Retinal pigment epithelial cell (primary cell): ENCODE results near the gene AJM1.
A peak's percentile ranks its signal among the peaks of the same experiment; 100 is the strongest.

Experiments
- DNase-seq: peaks from one replicate; pipeline ENCODE4 v3.0.0-alpha.2; 2010; ENCODE audit warnings: low read depth
- H3K4me3 ChIP-seq: 2 replicates; pipeline ENCODE4 v1.5.1; 2011; ENCODE audit warnings: mild to moderate bottlenecking, low read length, control low read depth, moderate library complexity
- TF ChIP-seq, protein P1 (sequence below): conservative IDR thresholded peaks from 2 replicates; pipeline ENCODE4 v1.5.1; 2011; ENCODE audit warnings: low read depth, low read length, control low read depth, inconsistent platforms

The AJM1 gene

GRCh38 chr9:136857581-136858412 is 15.5 kb downstream of the AJM1 start:
- DNase-seq = no peak
- no peak overlapping the region for H3K4me3 ChIP-seq
- TF ChIP-seq, protein P1, sequence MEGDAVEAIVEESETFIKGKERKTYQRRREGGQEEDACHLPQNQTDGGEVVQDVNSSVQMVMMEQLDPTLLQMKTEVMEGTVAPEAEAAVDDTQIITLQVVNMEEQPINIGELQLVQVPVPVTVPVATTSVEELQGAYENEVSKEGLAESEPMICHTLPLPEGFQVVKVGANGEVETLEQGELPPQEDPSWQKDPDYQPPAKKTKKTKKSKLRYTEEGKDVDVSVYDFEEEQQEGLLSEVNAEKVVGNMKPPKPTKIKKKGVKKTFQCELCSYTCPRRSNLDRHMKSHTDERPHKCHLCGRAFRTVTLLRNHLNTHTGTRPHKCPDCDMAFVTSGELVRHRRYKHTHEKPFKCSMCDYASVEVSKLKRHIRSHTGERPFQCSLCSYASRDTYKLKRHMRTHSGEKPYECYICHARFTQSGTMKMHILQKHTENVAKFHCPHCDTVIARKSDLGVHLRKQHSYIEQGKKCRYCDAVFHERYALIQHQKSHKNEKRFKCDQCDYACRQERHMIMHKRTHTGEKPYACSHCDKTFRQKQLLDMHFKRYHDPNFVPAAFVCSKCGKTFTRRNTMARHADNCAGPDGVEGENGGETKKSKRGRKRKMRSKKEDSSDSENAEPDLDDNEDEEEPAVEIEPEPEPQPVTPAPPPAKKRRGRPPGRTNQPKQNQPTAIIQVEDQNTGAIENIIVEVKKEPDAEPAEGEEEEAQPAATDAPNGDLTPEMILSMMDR = no peak

GRCh38 chr9:136858452-136858843 is 16.2 kb downstream of the AJM1 start:
- no peak overlapping the region for H3K4me3 ChIP-seq
- DNase-seq = no peak
- TF ChIP-seq, protein P1 = no peak

GRCh38 chr9:136858844-136859757 is 16.8 kb downstream of the AJM1 start:
- TF ChIP-seq, protein P1 = no peak
- no peak overlapping the region for H3K4me3 ChIP-seq
- DNase-seq = peak; percentile 29

GRCh38 chr9:136860529-136860928 is 18.3 kb downstream of the AJM1 start:
- TF ChIP-seq, protein P1 = no peak
- no peak overlapping the region for H3K4me3 ChIP-seq
- DNase-seq = no peak

DNA sequence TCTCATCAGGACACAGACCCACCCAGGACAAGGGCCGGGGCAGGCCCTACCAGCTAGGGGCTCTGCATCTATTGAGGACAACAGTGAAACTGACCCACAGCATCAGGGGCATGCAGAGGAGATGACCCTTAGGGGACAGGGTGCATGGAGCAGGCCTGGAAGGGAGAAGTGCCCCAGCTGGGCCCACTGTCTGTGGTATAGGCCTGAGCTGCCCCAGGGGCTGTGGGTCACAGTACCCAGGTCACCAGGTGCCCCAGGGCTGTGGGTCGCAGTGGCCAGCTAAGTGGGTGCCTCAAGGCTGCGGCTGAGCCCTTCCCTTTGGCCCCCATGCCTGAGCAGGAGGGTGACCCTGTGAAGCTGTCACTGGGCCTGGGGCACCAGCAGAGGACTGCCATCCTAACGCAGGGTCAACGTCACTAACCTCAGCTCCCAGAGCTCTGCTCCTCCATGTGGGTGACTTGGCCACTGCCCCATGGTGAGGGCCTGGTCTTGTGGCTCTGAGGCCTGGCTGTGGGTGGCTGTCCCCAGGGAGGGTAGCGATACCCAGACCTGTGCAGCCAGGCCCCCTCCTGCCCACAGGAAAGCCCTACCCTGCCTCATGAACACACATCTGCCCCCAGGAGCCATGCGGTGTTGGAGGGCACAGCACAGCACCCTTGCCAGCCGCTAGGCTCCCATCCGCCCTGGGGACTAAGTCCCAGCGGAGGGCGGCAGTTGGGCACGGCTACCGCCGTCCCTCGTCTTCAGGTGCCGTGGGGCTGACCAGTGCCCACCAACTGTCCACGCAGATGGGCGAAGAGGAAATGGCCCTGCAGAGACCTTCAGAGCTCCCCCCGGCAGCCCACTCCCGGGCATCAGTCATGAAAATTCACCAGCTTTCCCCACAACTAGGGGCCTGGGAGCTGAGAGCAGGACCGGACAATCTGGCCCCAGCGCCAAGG is 18.9 kb downstream of the AJM1 start:
- no peak overlapping the region for H3K4me3 ChIP-seq
- no peak for DNase-seq
- TF ChIP-seq, protein P1 = no peak

DNA sequence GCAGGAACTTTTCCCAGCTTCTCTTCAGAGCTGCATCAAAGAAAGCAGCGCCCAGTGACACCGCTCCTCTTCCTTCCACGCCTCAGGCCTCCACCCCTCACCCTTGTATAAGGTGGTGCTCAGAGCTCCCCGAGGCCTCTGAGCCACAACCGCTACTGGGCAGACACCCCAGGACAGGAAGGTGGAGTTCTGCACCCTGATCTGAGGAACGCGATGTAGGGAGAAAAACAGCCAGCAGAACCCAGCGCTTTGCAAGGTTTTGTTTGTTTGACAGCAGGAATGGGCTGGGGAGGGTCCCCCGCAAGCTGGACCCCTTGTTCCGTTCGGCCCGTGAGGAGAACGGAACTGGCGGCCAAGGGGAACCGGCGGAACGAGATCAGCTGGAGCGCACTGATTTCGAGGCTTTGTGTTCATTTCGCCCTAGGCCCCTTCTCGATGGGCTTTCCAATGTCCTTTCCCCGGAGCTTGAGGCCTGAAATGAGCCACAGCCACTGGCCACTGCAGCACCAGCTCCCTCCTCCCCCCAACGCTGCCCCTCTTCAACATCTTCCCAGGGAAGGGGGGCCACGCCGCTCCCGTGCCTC is 19.7 kb downstream of the AJM1 start:
- H3K4me3 ChIP-seq = no peak overlapping the region
- DNase-seq = no peak
- TF ChIP-seq, protein P1 = no peak
